ENCODE measurements around the gene CSNK1A1L. TPM values are rescaled to one million over a fixed set of nuclear protein-coding genes. Genes with fewer than 3 reads are reported as not detected.

The CSNK1A1L gene
- total RNA-seq, 5 donors from 2014 or later (not counting 1 experiment from before 2014, with no cell fraction given) = not detected

GRCh38 chr13:37070145-37070695 is 35.2 kb downstream of the CSNK1A1L start:
- Mint-ChIP-seq H3K36me3 (no peaks in the 10 kb centered on the region), H3K27ac (no peak overlapping the region), H3K4me1 (no peaks in the 10 kb centered on the region), H3K9me3 (no peaks in the 10 kb centered on the region), H3K27me3 (peaks cover 3 to 12% of the 10 kb centered on the region in 2 donors), H3K4me3 (no peak overlapping the region)
- ChIA-PET POLR2A (interaction anchor here in 1 of 2 donors (0.5 kb wide), 1 partner anchor 13 kb away, joined by 8 read pairs; no protein-coding TSS in a partner anchor), CTCF (interaction anchor here in 1 of 2 donors (0.6 kb wide), 1 partner anchor 93 kb away, joined by 5 read pairs; no protein-coding TSS in a partner anchor)
- ATAC-seq (replicated peaks in 1 of 4) (no peak), DNase-seq (no peak)
- no peaks in the 10 kb centered on the region for H3K4me1 ChIP-seq (ENCODE audit: control insufficient read depth in 1 of 2, extremely low read depth in 1 of 2, insufficient read depth in 2 of 2, low read length in 2 of 2)
- H3K27ac ChIP-seq (ENCODE audit: low read length) = no peak overlapping the region
- no peak overlapping the region for H3K4me3 ChIP-seq (ENCODE audit: control insufficient read depth in 1 of 2, extremely low read depth in 1 of 2, low read length in 1 of 2)
- H3K9me3 ChIP-seq = no peaks in the 10 kb centered on the region
- no peaks in the 10 kb centered on the region for H3K36me3 ChIP-seq (ENCODE audit: control insufficient read depth in 2 of 2, extremely low read depth in 1 of 2, insufficient read depth in 1 of 2, low read length in 1 of 2)
- H3K27me3 ChIP-seq (replicated peaks in 1 of 2; ENCODE audit: control insufficient read depth in 2 of 2, extremely low read depth in 1 of 2, insufficient read depth in 2 of 2, low read length in 1 of 2) = peaks cover 0 to 15% of the 10 kb centered on the region in 2 experiments
- WGBS (ENCODE audit: insufficient coverage) = 66% methylated on average over 8 of the region's 9 CpGs

DNA sequence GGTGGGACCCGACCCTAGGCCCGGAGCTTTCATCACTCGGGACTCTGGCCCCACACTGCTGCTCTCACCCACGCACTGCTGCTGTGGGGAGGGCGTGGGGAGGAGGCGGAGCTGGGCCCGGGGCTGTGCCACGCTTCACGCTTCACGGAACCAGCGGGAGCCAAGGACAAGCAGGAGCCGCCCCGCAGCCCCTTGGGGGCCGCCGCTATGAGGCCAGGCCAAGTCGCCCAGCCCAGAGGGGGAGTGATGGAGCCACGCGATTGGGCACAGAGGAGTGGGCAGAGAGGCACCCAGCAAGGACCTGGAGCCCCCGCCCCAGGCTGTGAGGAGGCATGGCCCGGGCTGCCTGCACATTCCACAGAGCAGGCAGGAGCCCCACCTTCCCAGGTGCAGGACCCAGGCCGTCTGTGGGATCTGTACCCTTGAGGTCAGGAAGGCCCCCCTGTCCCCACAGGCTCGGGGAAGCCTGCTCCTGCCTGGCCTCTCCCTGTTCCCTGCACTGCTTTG is 35.8 kb downstream of the CSNK1A1L start:
- H3K27me3 ChIP-seq (replicated peaks in 1 of 2; ENCODE audit: control insufficient read depth in 2 of 2, extremely low read depth in 1 of 2, insufficient read depth in 2 of 2, low read length in 1 of 2) = peaks cover 0 to 15% of the 10 kb centered on the region in 2 experiments
- peaks cover 3 to 12% of the 10 kb centered on the region in 2 donors for H3K27me3 Mint-ChIP-seq
- no peaks in the 10 kb centered on the region for H3K4me1 ChIP-seq (ENCODE audit: control insufficient read depth in 1 of 2, extremely low read depth in 1 of 2, insufficient read depth in 2 of 2, low read length in 2 of 2)
- H3K36me3 Mint-ChIP-seq = no peaks in the 10 kb centered on the region
- ChIA-PET CTCF (no interaction called here), POLR2A (no interaction called here)
- WGBS (ENCODE audit: insufficient coverage) = 81% methylated on average over 22 of the region's 22 CpGs
- H3K9me3 ChIP-seq = no peaks in the 10 kb centered on the region
- H3K4me3 ChIP-seq (ENCODE audit: control insufficient read depth in 1 of 2, extremely low read depth in 1 of 2, low read length in 1 of 2) = no peak overlapping the region
- ATAC-seq (replicated peaks in 1 of 4) = no peak
- DNase-seq = no peak
- H3K4me1 Mint-ChIP-seq = no peaks in the 10 kb centered on the region
- no peak overlapping the region for H3K27ac ChIP-seq (ENCODE audit: low read length)
- H3K27ac Mint-ChIP-seq = no peak overlapping the region
- no peak overlapping the region for H3K4me3 Mint-ChIP-seq
- H3K36me3 ChIP-seq (ENCODE audit: control insufficient read depth in 2 of 2, extremely low read depth in 1 of 2, insufficient read depth in 1 of 2, low read length in 1 of 2) = no peaks in the 10 kb centered on the region
- no peaks in the 10 kb centered on the region for H3K9me3 Mint-ChIP-seq

- H3K4me1 Mint-ChIP-seq = no peaks in the 10 kb centered on the region
- Histone ChIP-seq H3K36me3 (ENCODE audit: control insufficient read depth in 2 of 2, extremely low read depth in 1 of 2, insufficient read depth in 1 of 2, low read length in 1 of 2) (no peaks in the 10 kb centered on the region), H3K4me1 (ENCODE audit: control insufficient read depth in 1 of 2, extremely low read depth in 1 of 2, insufficient read depth in 2 of 2, low read length in 2 of 2) (no peaks in the 10 kb centered on the region), H3K27ac (ENCODE audit: low read length) (no peak overlapping the region), H3K27me3 (replicated peaks in 1 of 2; ENCODE audit: control insufficient read depth in 2 of 2, extremely low read depth in 1 of 2, insufficient read depth in 2 of 2, low read length in 1 of 2) (peaks cover 0 to 15% of the 10 kb centered on the region in 2 experiments), H3K4me3 (ENCODE audit: control insufficient read depth in 1 of 2, extremely low read depth in 1 of 2, low read length in 1 of 2) (no peak overlapping the region), H3K9me3 (no peaks in the 10 kb centered on the region)
- DNase-seq (no peak), ATAC-seq (replicated peaks in 1 of 4) (no peak)
- no peaks in the 10 kb centered on the region for H3K9me3 Mint-ChIP-seq
- H3K27me3 Mint-ChIP-seq = peaks cover 3 to 12% of the 10 kb centered on the region in 2 donors
- POLR2A ChIA-PET = no interaction called here
- CTCF ChIA-PET = interaction anchor here in 1 of 2 donors (0.6 to 0.8 kb wide), 2 partner anchors 79 to 636 kb away, joined by 3 to 8 read pairs; no protein-coding TSS in a partner anchor
- H3K4me3 Mint-ChIP-seq = no peak overlapping the region
- H3K36me3 Mint-ChIP-seq = no peaks in the 10 kb centered on the region
- H3K27ac Mint-ChIP-seq = no peak overlapping the region
Measured at GRCh38 chr13:37068962-37069361, 36.5 kb downstream of the CSNK1A1L start.

GRCh38 chr13:37067874-37068273 is 37.6 kb downstream of the CSNK1A1L start:
- Mint-ChIP-seq H3K9me3 (no peaks in the 10 kb centered on the region), H3K4me3 (no peak overlapping the region), H3K36me3 (no peaks in the 10 kb centered on the region), H3K27ac (no peak overlapping the region), H3K4me1 (no peaks in the 10 kb centered on the region), H3K27me3 (peaks cover 3 to 12% of the 10 kb centered on the region in 2 donors)
- Histone ChIP-seq H3K36me3 (ENCODE audit: control insufficient read depth in 2 of 2, extremely low read depth in 1 of 2, insufficient read depth in 1 of 2, low read length in 1 of 2) (no peaks in the 10 kb centered on the region), H3K4me3 (ENCODE audit: control insufficient read depth in 1 of 2, extremely low read depth in 1 of 2, low read length in 1 of 2) (no peak overlapping the region), H3K9me3 (no peaks in the 10 kb centered on the region), H3K27ac (ENCODE audit: low read length) (no peak overlapping the region), H3K4me1 (ENCODE audit: control insufficient read depth in 1 of 2, extremely low read depth in 1 of 2, insufficient read depth in 2 of 2, low read length in 2 of 2) (no peaks in the 10 kb centered on the region), H3K27me3 (replicated peaks in 1 of 2; ENCODE audit: control insufficient read depth in 2 of 2, extremely low read depth in 1 of 2, insufficient read depth in 2 of 2, low read length in 1 of 2) (peaks cover 0 to 15% of the 10 kb centered on the region in 2 experiments)
- ChIA-PET POLR2A (no interaction called here), CTCF (no interaction called here)
- WGBS (ENCODE audit: insufficient coverage) = no CpG with 5 or more reads among the region's 2 CpGs
- ATAC-seq (replicated peaks in 1 of 4) = no peak
- no peak for DNase-seq

GRCh38 chr13:37065890-37066526 is 39.5 kb downstream of the CSNK1A1L start:
- Mint-ChIP-seq H3K27me3 (peaks cover 0 to 12% of the 10 kb centered on the region in 2 donors), H3K4me1 (peaks cover 0 to under 1% (median 0%) of the 10 kb centered on the region in 3 donors), H3K27ac (peak overlapping the region in 1 of 2 donors; percentile 22), H3K4me3 (no peak overlapping the region), H3K9me3 (no peaks in the 10 kb centered on the region), H3K36me3 (no peaks in the 10 kb centered on the region)
- CTCF ChIA-PET = interaction anchor here in 1 of 2 donors (0.6 kb wide), 1 partner anchor 329 kb away, joined by 3 read pairs; no protein-coding TSS in a partner anchor
- POLR2A ChIA-PET = no interaction called here
- DNase-seq = no peak
- peaks cover 0 to 14% of the 10 kb centered on the region in 2 experiments for H3K27me3 ChIP-seq (replicated peaks in 1 of 2; ENCODE audit: control insufficient read depth in 2 of 2, extremely low read depth in 1 of 2, insufficient read depth in 2 of 2, low read length in 1 of 2)
- ATAC-seq (replicated peaks in 1 of 4) = no peak
- no peaks in the 10 kb centered on the region for H3K36me3 ChIP-seq (ENCODE audit: control insufficient read depth in 2 of 2, extremely low read depth in 1 of 2, insufficient read depth in 1 of 2, low read length in 1 of 2)
- H3K4me1 ChIP-seq (ENCODE audit: control insufficient read depth in 1 of 2, extremely low read depth in 1 of 2, insufficient read depth in 2 of 2, low read length in 2 of 2) = no peaks in the 10 kb centered on the region
- WGBS (ENCODE audit: insufficient coverage) = 87% methylated on average over 3 of the region's 6 CpGs
- H3K4me3 ChIP-seq (ENCODE audit: control insufficient read depth in 1 of 2, extremely low read depth in 1 of 2, low read length in 1 of 2) = no peak overlapping the region
- H3K9me3 ChIP-seq = no peaks in the 10 kb centered on the region
- H3K27ac ChIP-seq (ENCODE audit: low read length) = no peak overlapping the region

GRCh38 chr13:37059848-37060192 is 45.6 kb downstream of the CSNK1A1L start:
- 94% methylated on average over 3 of the region's 10 CpGs for WGBS (ENCODE audit: insufficient coverage)
- no peaks in the 10 kb centered on the region for H3K36me3 ChIP-seq (ENCODE audit: control insufficient read depth in 2 of 2, extremely low read depth in 1 of 2, insufficient read depth in 1 of 2, low read length in 1 of 2)
- peaks cover 13% of the 10 kb centered on the region for H3K36me3 Mint-ChIP-seq
- H3K4me3 ChIP-seq (ENCODE audit: control insufficient read depth in 1 of 2, extremely low read depth in 1 of 2, low read length in 1 of 2) = peak overlapping the region; percentile 64 to 93
- peak overlapping the region; percentile 87 to 96 (median 90) for H3K4me3 Mint-ChIP-seq
- H3K4me1 Mint-ChIP-seq = peaks cover 31 to 49% (median 43%) of the 10 kb centered on the region in 3 donors
- peaks cover 8 to 22% of the 10 kb centered on the region in 2 experiments for H3K4me1 ChIP-seq (ENCODE audit: control insufficient read depth in 1 of 2, extremely low read depth in 1 of 2, insufficient read depth in 2 of 2, low read length in 2 of 2)
- no peaks in the 10 kb centered on the region for H3K9me3 ChIP-seq
- H3K27ac ChIP-seq (ENCODE audit: low read length) = peak overlapping the region; percentile 73
- no peaks in the 10 kb centered on the region for H3K9me3 Mint-ChIP-seq
- ATAC-seq (replicated peaks in 1 of 4) (peak; percentile 28 to 35 (median 34)), DNase-seq (no peak)
- H3K27ac Mint-ChIP-seq = peak overlapping the region; percentile 97
- CTCF ChIA-PET = no interaction called here
- no peaks in the 10 kb centered on the region for H3K27me3 ChIP-seq (replicated peaks in 1 of 2; ENCODE audit: control insufficient read depth in 2 of 2, extremely low read depth in 1 of 2, insufficient read depth in 2 of 2, low read length in 1 of 2)
- POLR2A ChIA-PET = interaction anchor here in 1 of 2 donors (0.6 kb wide), 1 partner anchor 37 kb away, joined by 3 read pairs; no protein-coding TSS in a partner anchor
- no peaks in the 10 kb centered on the region for H3K27me3 Mint-ChIP-seq

All from T-cell (primary cell).